ENCODE results near the gene PALLD.

GRCh38 chr4:168648929-168649328 lies 152.1 kb downstream of the PALLD start:
- TF ChIP-seq CTCF (IDR thresholded peaks at IDR 0.05; ENCODE audit: low read length) (no peak), EZH2 (optimal IDR thresholded peaks at IDR 0.05; ENCODE audit: low read depth, low read length) (no peak)
